ENCODE data around the gene GOLGA6C.

GOLGA6C gene

GRCh38 chr15:75230016-75230343, 28.2 kb upstream of the GOLGA6C start:
- no peak overlapping the region for H3K4me3 ChIP-seq (ENCODE audit: low read depth, low read length)
- TF ChIP-seq, protein P1, sequence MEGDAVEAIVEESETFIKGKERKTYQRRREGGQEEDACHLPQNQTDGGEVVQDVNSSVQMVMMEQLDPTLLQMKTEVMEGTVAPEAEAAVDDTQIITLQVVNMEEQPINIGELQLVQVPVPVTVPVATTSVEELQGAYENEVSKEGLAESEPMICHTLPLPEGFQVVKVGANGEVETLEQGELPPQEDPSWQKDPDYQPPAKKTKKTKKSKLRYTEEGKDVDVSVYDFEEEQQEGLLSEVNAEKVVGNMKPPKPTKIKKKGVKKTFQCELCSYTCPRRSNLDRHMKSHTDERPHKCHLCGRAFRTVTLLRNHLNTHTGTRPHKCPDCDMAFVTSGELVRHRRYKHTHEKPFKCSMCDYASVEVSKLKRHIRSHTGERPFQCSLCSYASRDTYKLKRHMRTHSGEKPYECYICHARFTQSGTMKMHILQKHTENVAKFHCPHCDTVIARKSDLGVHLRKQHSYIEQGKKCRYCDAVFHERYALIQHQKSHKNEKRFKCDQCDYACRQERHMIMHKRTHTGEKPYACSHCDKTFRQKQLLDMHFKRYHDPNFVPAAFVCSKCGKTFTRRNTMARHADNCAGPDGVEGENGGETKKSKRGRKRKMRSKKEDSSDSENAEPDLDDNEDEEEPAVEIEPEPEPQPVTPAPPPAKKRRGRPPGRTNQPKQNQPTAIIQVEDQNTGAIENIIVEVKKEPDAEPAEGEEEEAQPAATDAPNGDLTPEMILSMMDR (IDR thresholded peaks at IDR 0.05; ENCODE audit: control insufficient read depth, extremely low read depth, insufficient read depth), result no peak
- DNase-seq (ENCODE audit: low read depth), result no peak

DNA sequence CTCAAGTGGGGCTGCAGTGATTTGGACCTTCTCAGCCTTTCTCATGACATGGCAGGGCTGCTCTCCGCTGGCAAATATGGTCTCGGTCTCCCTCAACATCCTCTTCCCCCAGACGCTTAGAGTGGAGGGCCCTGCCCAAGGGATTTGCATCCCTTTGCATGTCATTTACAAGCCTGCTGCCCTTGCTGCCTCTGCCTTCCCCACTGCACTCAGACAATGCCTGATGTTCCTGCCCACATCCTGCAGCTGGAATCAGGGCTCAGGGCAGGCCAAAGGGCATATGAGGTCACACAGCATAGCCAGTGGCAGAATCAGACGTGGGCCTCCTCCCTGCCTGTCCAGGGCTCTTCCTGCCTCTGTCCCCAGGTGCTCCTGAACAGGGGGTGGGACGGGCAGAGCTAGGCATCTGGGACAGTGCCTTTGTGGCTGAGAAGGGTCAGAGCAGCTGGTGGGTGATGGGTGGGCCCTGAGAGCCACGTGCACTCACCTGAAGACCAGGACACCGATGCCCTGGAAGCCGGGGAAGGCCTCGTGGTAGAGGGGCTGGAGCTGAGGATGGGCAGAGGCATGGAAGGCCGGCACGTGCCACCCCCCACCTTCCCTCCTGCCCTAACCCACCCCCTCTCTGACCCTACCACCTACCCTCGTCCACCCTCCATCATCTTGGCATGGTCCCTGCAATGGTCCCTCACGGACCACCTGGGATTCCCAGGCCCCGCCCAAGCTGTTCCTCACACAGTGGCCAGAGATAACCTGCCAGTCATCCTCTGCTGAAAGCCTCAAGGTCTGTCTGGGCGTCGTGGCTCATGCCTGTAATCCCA, 27.4 kb upstream of the GOLGA6C start:
- TF ChIP-seq, protein P1 (IDR thresholded peaks at IDR 0.05; ENCODE audit: control insufficient read depth, extremely low read depth, insufficient read depth), result no peak
- no peak for DNase-seq (ENCODE audit: low read depth)
- no peak overlapping the region for H3K4me3 ChIP-seq (ENCODE audit: low read depth, low read length)

- DNase-seq (ENCODE audit: low read depth), result no peak
- H3K4me3 ChIP-seq (ENCODE audit: low read depth, low read length), result no peak overlapping the region
- TF ChIP-seq, protein P1 (IDR thresholded peaks at IDR 0.05; ENCODE audit: control insufficient read depth, extremely low read depth, insufficient read depth), result no peak
Observed at GRCh38 chr15:75231836-75232235, 26.3 kb upstream of the GOLGA6C start.

GRCh38 chr15:75232252-75232813, 25.8 kb upstream of the GOLGA6C start:
- DNase-seq (ENCODE audit: low read depth), result no peak
- TF ChIP-seq, protein P1 (IDR thresholded peaks at IDR 0.05; ENCODE audit: control insufficient read depth, extremely low read depth, insufficient read depth), result no peak
- no peak overlapping the region for H3K4me3 ChIP-seq (ENCODE audit: low read depth, low read length)

- no peak overlapping the region for H3K4me3 ChIP-seq (ENCODE audit: low read depth, low read length)
- TF ChIP-seq, protein P1 (IDR thresholded peaks at IDR 0.05; ENCODE audit: control insufficient read depth, extremely low read depth, insufficient read depth), result no peak
- no peak for DNase-seq (ENCODE audit: low read depth)
Observed at GRCh38 chr15:75232826-75233503, 25.2 kb upstream of the GOLGA6C start.

- DNase-seq (ENCODE audit: low read depth), result no peak
- TF ChIP-seq, protein P1 (IDR thresholded peaks at IDR 0.05; ENCODE audit: control insufficient read depth, extremely low read depth, insufficient read depth), result no peak
Observed at GRCh38 chr15:75233504-75234190, 24.5 kb upstream of the GOLGA6C start.

More at GRCh38 chr15:75233504-75234190, 24.5 kb upstream of the GOLGA6C start:
- H3K4me3 ChIP-seq (ENCODE audit: low read depth, low read length), result no peak overlapping the region
